NCI-H82 (cell line): ENCODE results near the gene CATSPERZ.

Experiments
- DNase-seq: peaks from one replicate; lab custom pipeline; 2025; lab: John Stamatoyannopoulos, UW

The CATSPERZ gene

GRCh38 chr11:64342869-64343745, 42.9 kb downstream of the CATSPERZ start:
- DNase-seq, result no peak

GRCh38 chr11:64343767-64344559, 43.8 kb downstream of the CATSPERZ start:
- DNase-seq, result peak; percentile 53

- DNase-seq, result no peak
These were observed 44.6 kb downstream of the CATSPERZ start for GRCh38 chr11:64344787-64345186.

GRCh38 chr11:64347193-64347867, 47.2 kb downstream of the CATSPERZ start:
- no peak for DNase-seq

GRCh38 chr11:64348383-64349024, 48.3 kb downstream of the CATSPERZ start:
- no peak for DNase-seq

- no peak for DNase-seq
These were observed 48.8 kb downstream of the CATSPERZ start for GRCh38 chr11:64349025-64349387.

- no peak for DNase-seq
These were observed 49.2 kb downstream of the CATSPERZ start for GRCh38 chr11:64349404-64349803.

GRCh38 chr11:64351136-64351631, 51.0 kb downstream of the CATSPERZ start:
- no peak for DNase-seq

GRCh38 chr11:64352099-64352994, 52.2 kb downstream of the CATSPERZ start:
- no peak for DNase-seq

- DNase-seq, result no peak
These were observed 53.0 kb downstream of the CATSPERZ start for GRCh38 chr11:64352995-64353714.

GRCh38 chr11:64353715-64354506, 53.8 kb downstream of the CATSPERZ start:
- DNase-seq, result no peak
